ENCODE results near the gene FMNL2.

FMNL2 gene

DNA sequence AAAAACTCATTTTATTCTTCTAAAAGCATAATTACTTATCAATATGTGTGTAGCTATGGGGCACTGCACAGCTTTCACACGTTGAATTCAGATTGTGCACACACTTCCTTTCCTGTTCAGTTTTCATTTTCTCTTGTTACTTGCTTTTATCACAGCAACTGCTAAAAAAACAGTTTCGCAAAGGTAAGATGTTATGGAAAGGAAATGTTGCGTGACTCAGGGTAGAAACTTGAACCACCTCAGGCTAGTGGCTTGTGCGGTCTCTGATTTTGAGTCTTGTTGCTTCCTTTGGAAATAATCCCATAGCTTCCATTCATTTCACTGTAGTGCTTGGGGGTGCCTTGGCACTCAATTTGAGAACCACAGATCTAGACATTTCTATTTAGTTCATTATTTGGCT lies 171.9 kb downstream of the FMNL2 start:
- DNase-seq (ENCODE audit: low spot score), result no peak
- no peak overlapping the region for H2BK120ac ChIP-seq (ENCODE audit: low read depth, low read length)
- no CpG with 5 or more reads among the region's 4 CpGs for WGBS, 2 donors (ENCODE audit: extremely low coverage in 2 of 2, insufficient read length in 2 of 2, insufficient replicate concordance in 1 of 2)

DNA sequence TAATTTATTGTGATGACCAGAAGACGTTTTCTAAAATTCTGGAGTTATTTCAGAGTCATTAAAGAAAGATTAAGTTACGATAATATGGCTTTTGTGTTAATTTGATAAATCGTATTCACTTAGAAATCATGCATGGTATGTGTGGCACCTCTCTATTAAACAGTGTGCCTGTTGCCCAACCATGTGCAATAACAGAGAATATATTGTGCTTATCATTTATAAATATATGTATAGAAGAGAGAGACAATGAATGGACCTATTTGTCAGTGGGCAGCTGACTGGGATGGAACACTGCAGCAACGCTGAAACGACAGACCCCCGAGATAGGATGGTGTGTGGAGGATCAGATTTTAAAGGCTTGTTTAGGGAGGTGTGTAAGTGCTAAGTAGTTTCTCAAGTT lies 172.9 kb downstream of the FMNL2 start:
- Histone ChIP-seq H2BK120ac (ENCODE audit: low read depth, low read length) (no peak overlapping the region), H3K9me3 (replicated peaks in 1 of 2; ENCODE audit: control insufficient read depth in 2 of 2, insufficient read depth in 1 of 2, low read depth in 1 of 2, low read length in 2 of 2) (peaks cover 0 to 6% of the 10 kb centered on the region in 2 donors), H3K27me3 (ENCODE audit: control insufficient read depth in 3 of 3, insufficient read depth in 3 of 3, low read depth in 1 of 3, low read length in 3 of 3) (no peaks in the 10 kb centered on the region), H3K9ac (ENCODE audit: low read depth, low read length, poor library complexity) (no peak overlapping the region), H3K23ac (ENCODE audit: low read depth, low read length, poor library complexity) (no peak overlapping the region), H3K18ac (ENCODE audit: low read length) (no peak overlapping the region), H4K8ac (ENCODE audit: low read depth, low read length) (no peak overlapping the region), H4K91ac (ENCODE audit: low read depth, low read length, poor library complexity) (no peak overlapping the region), H2AFZ (ENCODE audit: low read length) (no peak overlapping the region), H2BK5ac (ENCODE audit: low read length) (no peak overlapping the region), H2AK5ac (ENCODE audit: low read depth, low read length) (no peak overlapping the region), H2BK12ac (ENCODE audit: low read length) (no peak overlapping the region), H3K79me1 (ENCODE audit: low read depth, low read length) (peaks cover 2% of the 10 kb centered on the region), H3K4me2 (ENCODE audit: insufficient read depth, low read length, poor library complexity, severe bottlenecking) (no peak overlapping the region), H3K4me3 (ENCODE audit: low read length in 2 of 2) (no peak overlapping the region), H3K4ac (ENCODE audit: low read length) (no peak overlapping the region), H3K14ac (ENCODE audit: low read length) (no peak overlapping the region), H3K36me3 (replicated peaks in 1 of 2; ENCODE audit: control insufficient read depth in 2 of 2, insufficient read depth in 2 of 2, low read length in 2 of 2) (no peaks in the 10 kb centered on the region), H3K4me1 (ENCODE audit: control insufficient read depth in 2 of 2, insufficient read depth in 1 of 2, low read depth in 1 of 2, low read length in 2 of 2) (peaks cover 0 to 9% of the 10 kb centered on the region in 2 donors), H3K27ac (replicated peaks; ENCODE audit: low read length) (no peak overlapping the region), H2BK15ac (ENCODE audit: low read length) (no peak overlapping the region)
- WGBS, 2 donors (ENCODE audit: extremely low coverage in 2 of 2, insufficient read length in 2 of 2, insufficient replicate concordance in 1 of 2), result no CpG with 5 or more reads among the region's 6 CpGs
- no peak for DNase-seq (ENCODE audit: low spot score)

More for the DNA sequence above, 171.9 kb downstream of the FMNL2 start:
- no peak overlapping the region for H3K27ac ChIP-seq (replicated peaks; ENCODE audit: low read length)
- no peak overlapping the region for H2BK12ac ChIP-seq (ENCODE audit: low read length)
- H2BK5ac ChIP-seq (ENCODE audit: low read length), result no peak overlapping the region
- H3K14ac ChIP-seq (ENCODE audit: low read length), result no peak overlapping the region
- H2AK5ac ChIP-seq (ENCODE audit: low read depth, low read length), result no peak overlapping the region
- no peak overlapping the region for H3K4me3 ChIP-seq (ENCODE audit: low read length in 2 of 2)
- no peaks in the 10 kb centered on the region for H3K27me3 ChIP-seq (ENCODE audit: control insufficient read depth in 3 of 3, insufficient read depth in 3 of 3, low read depth in 1 of 3, low read length in 3 of 3)
- H3K9me3 ChIP-seq (replicated peaks in 1 of 2; ENCODE audit: control insufficient read depth in 2 of 2, insufficient read depth in 1 of 2, low read depth in 1 of 2, low read length in 2 of 2), result peaks cover 0 to 6% of the 10 kb centered on the region in 2 donors
- H3K79me1 ChIP-seq (ENCODE audit: low read depth, low read length), result peaks cover 2% of the 10 kb centered on the region
- no peak overlapping the region for H3K4ac ChIP-seq (ENCODE audit: low read length)
- peaks cover 0 to 9% of the 10 kb centered on the region in 2 donors for H3K4me1 ChIP-seq (ENCODE audit: control insufficient read depth in 2 of 2, insufficient read depth in 1 of 2, low read depth in 1 of 2, low read length in 2 of 2)
- no peak overlapping the region for H2AFZ ChIP-seq (ENCODE audit: low read length)
- H3K36me3 ChIP-seq (replicated peaks in 1 of 2; ENCODE audit: control insufficient read depth in 2 of 2, insufficient read depth in 2 of 2, low read length in 2 of 2), result no peaks in the 10 kb centered on the region
- H3K23ac ChIP-seq (ENCODE audit: low read depth, low read length, poor library complexity), result no peak overlapping the region
- no peak overlapping the region for H3K18ac ChIP-seq (ENCODE audit: low read length)
- no peak overlapping the region for H4K91ac ChIP-seq (ENCODE audit: low read depth, low read length, poor library complexity)
- H4K8ac ChIP-seq (ENCODE audit: low read depth, low read length), result no peak overlapping the region
- H3K4me2 ChIP-seq (ENCODE audit: insufficient read depth, low read length, poor library complexity, severe bottlenecking), result no peak overlapping the region
- no peak overlapping the region for H2BK15ac ChIP-seq (ENCODE audit: low read length)
- H3K9ac ChIP-seq (ENCODE audit: low read depth, low read length, poor library complexity), result no peak overlapping the region

DNA sequence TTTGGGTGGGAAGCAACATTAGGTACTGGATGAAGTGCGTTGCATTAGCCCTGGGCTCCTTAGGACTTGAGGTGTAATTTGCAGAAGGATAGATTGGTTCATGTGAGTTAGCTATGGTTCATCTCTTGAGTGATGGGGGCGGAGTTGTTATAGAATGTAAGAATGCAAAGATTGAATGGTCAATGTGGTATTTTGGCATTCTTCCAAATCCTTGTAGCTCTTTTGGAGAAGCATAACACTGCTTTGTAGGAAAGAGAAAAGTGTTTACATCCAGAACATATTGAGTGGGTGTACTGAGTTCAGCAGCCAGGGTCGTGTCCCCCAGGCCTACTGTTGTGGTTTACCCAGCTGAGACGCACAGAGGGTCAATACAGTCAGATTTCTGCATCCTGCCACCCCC lies 173.5 kb downstream of the FMNL2 start:
- Histone ChIP-seq H3K27ac (replicated peaks; ENCODE audit: low read length) (no peak overlapping the region), H3K4me1 (ENCODE audit: control insufficient read depth in 2 of 2, insufficient read depth in 1 of 2, low read depth in 1 of 2, low read length in 2 of 2) (peaks cover 0 to 9% of the 10 kb centered on the region in 2 donors), H3K27me3 (ENCODE audit: control insufficient read depth in 3 of 3, insufficient read depth in 3 of 3, low read depth in 1 of 3, low read length in 3 of 3) (no peaks in the 10 kb centered on the region), H2AFZ (ENCODE audit: low read length) (no peak overlapping the region), H2BK120ac (ENCODE audit: low read depth, low read length) (no peak overlapping the region), H3K4ac (ENCODE audit: low read length) (no peak overlapping the region), H3K18ac (ENCODE audit: low read length) (no peak overlapping the region), H3K9me3 (replicated peaks in 1 of 2; ENCODE audit: control insufficient read depth in 2 of 2, insufficient read depth in 1 of 2, low read depth in 1 of 2, low read length in 2 of 2) (peaks cover 0 to 3% of the 10 kb centered on the region in 2 donors), H2AK5ac (ENCODE audit: low read depth, low read length) (no peak overlapping the region), H3K4me2 (ENCODE audit: insufficient read depth, low read length, poor library complexity, severe bottlenecking) (no peak overlapping the region), H3K23ac (ENCODE audit: low read depth, low read length, poor library complexity) (no peak overlapping the region), H3K4me3 (ENCODE audit: low read length in 2 of 2) (no peak overlapping the region), H4K8ac (ENCODE audit: low read depth, low read length) (no peak overlapping the region), H3K79me1 (ENCODE audit: low read depth, low read length) (peaks cover 2% of the 10 kb centered on the region), H2BK5ac (ENCODE audit: low read length) (no peak overlapping the region), H3K14ac (ENCODE audit: low read length) (no peak overlapping the region), H3K9ac (ENCODE audit: low read depth, low read length, poor library complexity) (no peak overlapping the region), H3K36me3 (replicated peaks in 1 of 2; ENCODE audit: control insufficient read depth in 2 of 2, insufficient read depth in 2 of 2, low read length in 2 of 2) (no peaks in the 10 kb centered on the region), H2BK12ac (ENCODE audit: low read length) (no peak overlapping the region), H2BK15ac (ENCODE audit: low read length) (no peak overlapping the region), H4K91ac (ENCODE audit: low read depth, low read length, poor library complexity) (no peak overlapping the region)
- DNase-seq (ENCODE audit: low spot score), result no peak
- no CpG with 5 or more reads among the region's 4 CpGs for WGBS, 2 donors (ENCODE audit: extremely low coverage in 2 of 2, insufficient read length in 2 of 2, insufficient replicate concordance in 1 of 2)

DNA sequence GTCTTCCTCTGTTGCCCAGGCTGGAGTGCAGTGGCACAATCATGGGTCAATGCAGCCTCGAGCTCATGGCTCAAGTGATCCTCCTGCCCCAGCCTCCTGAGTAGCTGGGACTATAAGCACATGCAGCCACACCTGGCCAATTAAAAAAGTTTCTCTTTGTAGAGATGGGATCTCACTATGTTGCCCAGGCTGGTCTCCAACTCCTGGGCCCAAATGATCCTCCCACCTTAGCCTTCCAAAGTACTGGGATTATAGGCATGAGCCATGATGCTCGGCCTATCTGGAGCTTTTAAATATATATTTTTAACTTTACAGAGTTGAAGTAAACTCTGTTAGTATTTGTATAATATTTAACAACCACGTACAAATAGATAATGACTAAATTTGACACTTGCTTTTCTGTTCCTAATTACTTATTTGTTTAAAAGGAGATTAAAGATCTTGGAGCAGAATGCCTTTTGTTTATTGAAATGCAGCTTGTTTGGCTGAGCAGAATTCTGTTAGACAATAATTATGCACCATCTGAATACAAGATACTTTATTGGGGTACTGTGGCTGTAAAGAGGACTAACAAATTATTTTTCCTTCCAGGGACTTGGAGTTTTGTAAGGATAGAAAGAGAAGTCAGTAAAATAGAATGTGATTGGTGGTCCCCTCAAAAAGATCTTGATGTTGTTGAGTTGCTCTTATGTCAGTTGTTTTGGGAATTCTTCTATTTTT lies 175.0 kb downstream of the FMNL2 start:
- Histone ChIP-seq H3K4me2 (ENCODE audit: insufficient read depth, low read length, poor library complexity, severe bottlenecking) (no peak overlapping the region), H3K9ac (ENCODE audit: low read depth, low read length, poor library complexity) (no peak overlapping the region), H2AK5ac (ENCODE audit: low read depth, low read length) (no peak overlapping the region), H3K27ac (replicated peaks; ENCODE audit: low read length) (no peak overlapping the region), H3K14ac (ENCODE audit: low read length) (no peak overlapping the region), H2BK12ac (ENCODE audit: low read length) (no peak overlapping the region), H3K23ac (ENCODE audit: low read depth, low read length, poor library complexity) (no peak overlapping the region), H3K18ac (ENCODE audit: low read length) (no peak overlapping the region), H4K91ac (ENCODE audit: low read depth, low read length, poor library complexity) (no peak overlapping the region), H3K36me3 (replicated peaks in 1 of 2; ENCODE audit: control insufficient read depth in 2 of 2, insufficient read depth in 2 of 2, low read length in 2 of 2) (no peaks in the 10 kb centered on the region), H3K4me3 (ENCODE audit: low read length in 2 of 2) (no peak overlapping the region), H2BK120ac (ENCODE audit: low read depth, low read length) (no peak overlapping the region), H2BK15ac (ENCODE audit: low read length) (no peak overlapping the region), H3K9me3 (replicated peaks in 1 of 2; ENCODE audit: control insufficient read depth in 2 of 2, insufficient read depth in 1 of 2, low read depth in 1 of 2, low read length in 2 of 2) (no peaks in the 10 kb centered on the region), H3K4ac (ENCODE audit: low read length) (no peak overlapping the region), H4K8ac (ENCODE audit: low read depth, low read length) (no peak overlapping the region), H2BK5ac (ENCODE audit: low read length) (no peak overlapping the region), H3K79me1 (ENCODE audit: low read depth, low read length) (peaks cover 2% of the 10 kb centered on the region), H2AFZ (ENCODE audit: low read length) (no peak overlapping the region), H3K27me3 (ENCODE audit: control insufficient read depth in 3 of 3, insufficient read depth in 3 of 3, low read depth in 1 of 3, low read length in 3 of 3) (no peaks in the 10 kb centered on the region), H3K4me1 (ENCODE audit: control insufficient read depth in 2 of 2, insufficient read depth in 1 of 2, low read depth in 1 of 2, low read length in 2 of 2) (peaks cover 0 to 9% of the 10 kb centered on the region in 2 donors)
- WGBS, 2 donors (ENCODE audit: extremely low coverage in 2 of 2, insufficient read length in 2 of 2, insufficient replicate concordance in 1 of 2), result no CpG with 5 or more reads among the region's 3 CpGs
- no peak for DNase-seq (ENCODE audit: low spot score)
